HepG2 (cell line): ENCODE results near the gene HEXIM1. TPM values are rescaled to one million over a fixed set of nuclear protein-coding genes. Genes with fewer than 3 reads are reported as not detected.

Experiments used
- BORCS8-MEF2B ChIP-seq: sonication (generic); formaldehyde crosslinking; IDR thresholded peaks from 2 replicates; pipeline ENCODE4 v1.8.0; 2022; ENCODE audit warnings: mild to moderate bottlenecking, missing genetic modification reagents
- FOXP1 ChIP-seq, 2 experiments: fragments of 450-650 bp in 1 of 2; IDR thresholded peaks; 2 replicates each; pipeline ENCODE4 v1.6.1; 2017 to 2018; ENCODE audit warnings: antibody characterized with exemption in 1 of 2
- GABPB1 ChIP-seq: IDR thresholded peaks from 2 replicates; pipeline ENCODE4 v1.6.1; 2016; ENCODE audit warnings: mild to moderate bottlenecking, missing genetic modification reagents, moderate library complexity, missing compliant biosample characterization
- KDM5B ChIP-seq: sonication (generic); formaldehyde crosslinking; IDR thresholded peaks from 2 replicates; pipeline ENCODE4 v1.4.0; 2020; ENCODE audit warnings: missing genetic modification reagents, mild to moderate bottlenecking, borderline replicate concordance
- LCORL ChIP-seq, 2 experiments: fragments of 450-650 bp in 1 of 2; sonication (generic) in 1 of 2; formaldehyde crosslinking in 1 of 2; IDR thresholded peaks; 2 replicates each; pipeline versions ENCODE4 v1.5.0 to v1.6.1; 2017 to 2020; ENCODE audit warnings: antibody characterized with exemption in 1 of 2, missing genetic modification reagents in 1 of 2
- SIX1 ChIP-seq: sonication (generic); formaldehyde crosslinking; IDR thresholded peaks from 2 replicates; pipeline ENCODE4 v1.4.0; 2020; ENCODE audit warnings: missing genetic modification reagents, borderline replicate concordance
- TBX3 ChIP-seq: fragments of 450-650 bp; IDR thresholded peaks from 2 replicates; pipeline ENCODE4 v1.6.1; 2017; ENCODE audit warnings: antibody characterized with exemption, mild to moderate bottlenecking, inconsistent platforms, borderline replicate concordance
- THAP11 ChIP-seq: IDR thresholded peaks from 2 replicates; pipeline ENCODE4 v1.6.1; 2016; ENCODE audit warnings: missing biosample characterization, missing genetic modification reagents
- ZFP90 ChIP-seq: sonication (generic); formaldehyde crosslinking; IDR thresholded peaks from 2 replicates; pipeline ENCODE4 v1.8.0; 2022; ENCODE audit warnings: missing genetic modification reagents, mild to moderate bottlenecking, inconsistent platforms, borderline replicate concordance
- ZNF296 ChIP-seq: sonication (generic); formaldehyde crosslinking; conservative IDR thresholded peaks from 2 replicates; pipeline ENCODE4 v1.5.0; 2020; ENCODE audit warnings: mild to moderate bottlenecking, missing genetic modification reagents
- ZNF441 ChIP-seq: sonication (generic); formaldehyde crosslinking; IDR thresholded peaks from 2 replicates; pipeline ENCODE4 v1.7.0; 2021; ENCODE audit warnings: missing genetic modification reagents, borderline replicate concordance
- ZZZ3 ChIP-seq: sonication (generic); formaldehyde crosslinking; IDR thresholded peaks from 2 replicates; pipeline ENCODE4 v1.4.0; 2020; ENCODE audit warnings: missing genetic modification reagents, mild to moderate bottlenecking, borderline replicate concordance
- polyA plus RNA-seq, 8 experiments: library from polyadenylated mRNA; depleted of rRNA in 3 of 8; stranded (reverse) in 7 of 8; unstranded in 1 of 8; fragments of >200 nt; fragmentation: Illumina TruSeq in 4 of 8; extraction: Trizol in 4 of 8; gene quantifications; 2 replicates each; pipeline versions ENCODE4 v1.2.1 to v1.2.3, GENCODE V29; 2011 to 2016; ENCODE audit warnings: low read depth in 4 of 8, missing spikeins in 1 of 8, mixed read lengths in 1 of 8; ENCODE audit not compliant: insufficient read depth in 1 of 8
- total RNA-seq, 5 experiments: library from RNA; depleted of rRNA; stranded (reverse); fragments of >200 nt; fragmentation: Illumina TruSeq; extraction: Trizol; gene quantifications; 2 replicates each; pipeline ENCODE4 v1.2.3, GENCODE V29; 2016; ENCODE audit warnings: low read depth in 1 of 5
- TF ChIP-seq, protein P1 (sequence below): sonication (generic); formaldehyde crosslinking; IDR thresholded peaks from 2 replicates; pipeline ENCODE4 v1.5.1; 2020; ENCODE audit warnings: mild to moderate bottlenecking, missing genetic modification reagents, moderate library complexity
- TF ChIP-seq, protein P2 (sequence below): sonication (generic); formaldehyde crosslinking; IDR thresholded peaks from 2 replicates; pipeline ENCODE4 v1.5.0; 2020; ENCODE audit warnings: mild to moderate bottlenecking, missing genetic modification reagents, moderate library complexity
- TF ChIP-seq, protein P3 (sequence below): sonication (generic); formaldehyde crosslinking; IDR thresholded peaks from 2 replicates; pipeline ENCODE4 v1.4.0; 2020; ENCODE audit warnings: missing genetic modification reagents; ENCODE audit errors: not compliant biosample characterization
- TF ChIP-seq, protein P4 (sequence below): sonication (generic); formaldehyde crosslinking; IDR thresholded peaks from 2 replicates; pipeline ENCODE4 v1.5.0; 2020; ENCODE audit warnings: missing genetic modification reagents
- TF ChIP-seq, protein P5 (sequence below): sonication (generic); formaldehyde crosslinking; IDR thresholded peaks from 2 replicates; pipeline ENCODE4 v1.8.1; 2023; ENCODE audit warnings: missing genetic modification reagents, mild to moderate bottlenecking, borderline replicate concordance
- TF ChIP-seq, protein P6 (sequence below): sonication (generic); formaldehyde crosslinking; IDR thresholded peaks from 2 replicates; pipeline ENCODE4 v1.5.0; 2020; ENCODE audit warnings: missing genetic modification reagents, mild to moderate bottlenecking, borderline replicate concordance

The HEXIM1 gene
- total and polyA plus RNA-seq, 2 of the 13 experiments (the other 11 are each of a cell fraction or from before 2014, with no cell fraction given), result 10.5 to 16.6 TPM

DNA sequence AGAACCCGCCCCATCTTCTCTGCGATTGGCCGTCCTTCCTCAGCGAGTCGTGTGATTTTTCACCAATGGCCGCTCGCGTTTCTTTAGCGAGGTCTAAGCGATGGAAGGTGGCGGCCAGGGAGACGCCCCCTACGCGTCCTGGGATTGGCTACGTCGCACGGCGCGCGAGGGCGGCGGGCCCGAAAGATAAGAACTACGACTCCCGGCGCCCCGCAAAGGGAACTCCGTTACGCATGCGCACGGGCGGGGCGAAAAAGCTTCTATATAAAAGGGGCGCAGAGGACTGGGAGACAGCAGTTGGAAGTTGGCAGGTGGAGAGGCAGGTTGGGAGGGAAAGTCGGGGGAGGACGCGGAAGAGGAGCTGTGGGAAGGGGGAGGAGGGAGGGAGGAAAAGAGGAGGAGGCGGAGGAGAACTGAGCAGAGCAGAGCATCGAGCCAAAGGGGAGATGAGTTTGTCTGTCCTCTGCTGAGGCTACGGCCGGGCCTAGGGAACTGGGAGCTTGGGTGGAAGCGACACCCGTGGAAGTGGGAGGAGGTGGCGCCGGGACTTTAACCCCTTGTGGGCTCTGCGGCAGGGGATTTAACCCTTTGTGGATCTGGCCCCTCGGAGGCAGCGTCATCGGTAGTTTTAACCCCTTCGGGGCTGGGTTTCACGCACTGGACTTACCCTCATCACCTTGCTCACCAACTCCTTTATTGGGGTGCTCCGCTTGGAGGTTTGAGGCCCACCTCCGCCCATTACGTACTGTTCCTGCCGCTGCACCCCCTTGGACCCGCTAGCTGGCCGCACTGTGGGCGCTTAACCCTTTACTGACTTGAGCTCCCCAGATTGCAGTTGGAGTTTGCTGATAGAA is at the start of gene HEXIM1 (continued):
- TF ChIP-seq KDM5B (CRISPR knock-in tag) (peak; percentile 92), GABPB1 (peak; percentile 80), ZFP90 (peak; percentile 95), FOXP1 (IDR thresholded peaks at IDR 0.05) (peak; percentile 73), FOXP1 (CRISPR knock-in tag; IDR thresholded peaks at IDR 0.05) (peak; percentile 28; the same call in 1 of the 2 replicates), THAP11 (CRISPR knock-in tag) (peak; percentile 93), TBX3 (peak; percentile 81; the same call in 1 of the 2 replicates), SIX1 (peak; percentile 41), ZZZ3 (CRISPR knock-in tag) (peak; percentile 23; the same call in 1 of the 2 replicates), LCORL (IDR thresholded peaks at IDR 0.05) (peak; percentile 88), LCORL (CRISPR knock-in tag; IDR thresholded peaks at IDR 0.05) (peak; percentile 74), ZNF296 (peak; percentile 87; the same call in 1 of the 2 replicates), ZNF441 (peak; percentile 77; the same call in 1 of the 2 replicates), BORCS8-MEF2B (CRISPR knock-in tag) (peak; percentile 87)
- TF ChIP-seq, protein P1, sequence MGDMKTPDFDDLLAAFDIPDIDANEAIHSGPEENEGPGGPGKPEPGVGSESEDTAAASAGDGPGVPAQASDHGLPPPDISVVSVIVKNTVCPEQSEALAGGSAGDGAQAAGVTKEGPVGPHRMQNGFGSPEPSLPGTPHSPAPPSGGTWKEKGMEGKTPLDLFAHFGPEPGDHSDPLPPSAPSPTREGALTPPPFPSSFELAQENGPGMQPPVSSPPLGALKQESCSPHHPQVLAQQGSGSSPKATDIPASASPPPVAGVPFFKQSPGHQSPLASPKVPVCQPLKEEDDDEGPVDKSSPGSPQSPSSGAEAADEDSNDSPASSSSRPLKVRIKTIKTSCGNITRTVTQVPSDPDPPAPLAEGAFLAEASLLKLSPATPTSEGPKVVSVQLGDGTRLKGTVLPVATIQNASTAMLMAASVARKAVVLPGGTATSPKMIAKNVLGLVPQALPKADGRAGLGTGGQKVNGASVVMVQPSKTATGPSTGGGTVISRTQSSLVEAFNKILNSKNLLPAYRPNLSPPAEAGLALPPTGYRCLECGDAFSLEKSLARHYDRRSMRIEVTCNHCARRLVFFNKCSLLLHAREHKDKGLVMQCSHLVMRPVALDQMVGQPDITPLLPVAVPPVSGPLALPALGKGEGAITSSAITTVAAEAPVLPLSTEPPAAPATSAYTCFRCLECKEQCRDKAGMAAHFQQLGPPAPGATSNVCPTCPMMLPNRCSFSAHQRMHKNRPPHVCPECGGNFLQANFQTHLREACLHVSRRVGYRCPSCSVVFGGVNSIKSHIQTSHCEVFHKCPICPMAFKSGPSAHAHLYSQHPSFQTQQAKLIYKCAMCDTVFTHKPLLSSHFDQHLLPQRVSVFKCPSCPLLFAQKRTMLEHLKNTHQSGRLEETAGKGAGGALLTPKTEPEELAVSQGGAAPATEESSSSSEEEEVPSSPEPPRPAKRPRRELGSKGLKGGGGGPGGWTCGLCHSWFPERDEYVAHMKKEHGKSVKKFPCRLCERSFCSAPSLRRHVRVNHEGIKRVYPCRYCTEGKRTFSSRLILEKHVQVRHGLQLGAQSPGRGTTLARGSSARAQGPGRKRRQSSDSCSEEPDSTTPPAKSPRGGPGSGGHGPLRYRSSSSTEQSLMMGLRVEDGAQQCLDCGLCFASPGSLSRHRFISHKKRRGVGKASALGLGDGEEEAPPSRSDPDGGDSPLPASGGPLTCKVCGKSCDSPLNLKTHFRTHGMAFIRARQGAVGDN (CRISPR knock-in tag), result peak; percentile 72
- TF ChIP-seq, protein P2, sequence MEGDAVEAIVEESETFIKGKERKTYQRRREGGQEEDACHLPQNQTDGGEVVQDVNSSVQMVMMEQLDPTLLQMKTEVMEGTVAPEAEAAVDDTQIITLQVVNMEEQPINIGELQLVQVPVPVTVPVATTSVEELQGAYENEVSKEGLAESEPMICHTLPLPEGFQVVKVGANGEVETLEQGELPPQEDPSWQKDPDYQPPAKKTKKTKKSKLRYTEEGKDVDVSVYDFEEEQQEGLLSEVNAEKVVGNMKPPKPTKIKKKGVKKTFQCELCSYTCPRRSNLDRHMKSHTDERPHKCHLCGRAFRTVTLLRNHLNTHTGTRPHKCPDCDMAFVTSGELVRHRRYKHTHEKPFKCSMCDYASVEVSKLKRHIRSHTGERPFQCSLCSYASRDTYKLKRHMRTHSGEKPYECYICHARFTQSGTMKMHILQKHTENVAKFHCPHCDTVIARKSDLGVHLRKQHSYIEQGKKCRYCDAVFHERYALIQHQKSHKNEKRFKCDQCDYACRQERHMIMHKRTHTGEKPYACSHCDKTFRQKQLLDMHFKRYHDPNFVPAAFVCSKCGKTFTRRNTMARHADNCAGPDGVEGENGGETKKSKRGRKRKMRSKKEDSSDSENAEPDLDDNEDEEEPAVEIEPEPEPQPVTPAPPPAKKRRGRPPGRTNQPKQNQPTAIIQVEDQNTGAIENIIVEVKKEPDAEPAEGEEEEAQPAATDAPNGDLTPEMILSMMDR, result peak; percentile 28
- TF ChIP-seq, protein P3, sequence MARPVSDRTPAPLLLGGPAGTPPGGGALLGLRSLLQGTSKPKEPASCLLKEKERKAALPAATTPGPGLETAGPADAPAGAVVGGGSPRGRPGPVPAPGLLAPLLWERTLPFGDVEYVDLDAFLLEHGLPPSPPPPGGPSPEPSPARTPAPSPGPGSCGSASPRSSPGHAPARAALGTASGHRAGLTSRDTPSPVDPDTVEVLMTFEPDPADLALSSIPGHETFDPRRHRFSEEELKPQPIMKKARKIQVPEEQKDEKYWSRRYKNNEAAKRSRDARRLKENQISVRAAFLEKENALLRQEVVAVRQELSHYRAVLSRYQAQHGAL, result no peak
- TF ChIP-seq, protein P4, sequence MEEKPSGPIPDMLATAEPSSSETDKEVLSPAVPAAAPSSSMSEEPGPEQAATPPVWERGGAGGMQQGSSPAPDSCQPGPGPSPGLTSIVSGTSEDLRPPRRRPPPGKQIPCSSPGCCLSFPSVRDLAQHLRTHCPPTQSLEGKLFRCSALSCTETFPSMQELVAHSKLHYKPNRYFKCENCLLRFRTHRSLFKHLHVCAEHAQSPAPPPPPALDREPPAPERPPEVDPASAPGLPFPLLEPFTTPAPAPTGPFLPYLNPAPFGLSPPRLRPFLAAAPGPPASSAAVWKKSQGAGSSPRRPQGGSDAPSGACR, result peak; percentile 26; the same call in 1 of the 2 replicates
- TF ChIP-seq, protein P5, sequence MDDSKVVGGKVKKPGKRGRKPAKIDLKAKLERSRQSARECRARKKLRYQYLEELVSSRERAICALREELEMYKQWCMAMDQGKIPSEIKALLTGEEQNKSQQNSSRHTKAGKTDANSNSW (CRISPR knock-in tag), result 0 out of 2 replicates have a peak, but pooled peaks have one; percentile 14
- TF ChIP-seq, protein P6, sequence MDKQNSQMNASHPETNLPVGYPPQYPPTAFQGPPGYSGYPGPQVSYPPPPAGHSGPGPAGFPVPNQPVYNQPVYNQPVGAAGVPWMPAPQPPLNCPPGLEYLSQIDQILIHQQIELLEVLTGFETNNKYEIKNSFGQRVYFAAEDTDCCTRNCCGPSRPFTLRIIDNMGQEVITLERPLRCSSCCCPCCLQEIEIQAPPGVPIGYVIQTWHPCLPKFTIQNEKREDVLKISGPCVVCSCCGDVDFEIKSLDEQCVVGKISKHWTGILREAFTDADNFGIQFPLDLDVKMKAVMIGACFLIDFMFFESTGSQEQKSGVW, result no peak; the same call in 1 of the 2 replicates
